H9 (cell line): ENCODE measurements around the gene ARHGEF10L. TPM values are rescaled to one million over a fixed set of nuclear protein-coding genes. Genes with fewer than 3 reads are reported as not detected.

Experiments used
- DNase-seq: peaks from one replicate; pipeline ENCODE4 v3.0.0-alpha.2; 2017
- H2AFZ ChIP-seq: one replicate; pipeline ENCODE4 v1.6.1; 2013; ENCODE audit warnings: mild to moderate bottlenecking, low read length, control low read depth, moderate library complexity
- H2AK5ac ChIP-seq: 2 replicates; pipeline ENCODE4 v1.6.1; 2013; ENCODE audit warnings: low read length, control low read depth, mixed read lengths; ENCODE audit not compliant: insufficient read length
- H2BK120ac ChIP-seq: one replicate; pipeline ENCODE4 v1.6.1; 2013; ENCODE audit warnings: low read depth, mild to moderate bottlenecking, low read length, control low read depth, inconsistent platforms; ENCODE audit not compliant: poor library complexity, severe bottlenecking
- H2BK12ac ChIP-seq: 2 replicates; pipeline ENCODE4 v1.6.1; 2013; ENCODE audit warnings: low read length, control low read depth, mixed read lengths, low read depth; ENCODE audit not compliant: insufficient read length
- H2BK15ac ChIP-seq: 2 replicates; pipeline ENCODE4 v1.6.1; 2013; ENCODE audit warnings: low read depth, low read length, control low read depth
- H2BK20ac ChIP-seq: one replicate; pipeline ENCODE4 v1.6.1; 2013; ENCODE audit warnings: low read depth, mild to moderate bottlenecking, low read length, control low read depth, inconsistent platforms; ENCODE audit not compliant: poor library complexity, severe bottlenecking
- H2BK5ac ChIP-seq: 2 replicates; pipeline ENCODE4 v1.6.1; 2013; ENCODE audit warnings: low read length, control low read depth, mixed read lengths; ENCODE audit not compliant: insufficient read length
- H3K14ac ChIP-seq: 2 replicates; pipeline ENCODE4 v1.6.1; 2013; ENCODE audit warnings: low read length, control low read depth; ENCODE audit not compliant: insufficient read depth
- H3K18ac ChIP-seq: 2 replicates; pipeline ENCODE4 v1.6.1; 2013; ENCODE audit warnings: low read depth, mild to moderate bottlenecking, mixed read lengths, low read length, control low read depth; ENCODE audit not compliant: insufficient read length
- H3K23ac ChIP-seq: 2 replicates; pipeline ENCODE4 v1.6.1; 2013; ENCODE audit warnings: low read length, control low read depth, mixed read lengths, low read depth; ENCODE audit not compliant: insufficient read length
- H3K23me2 ChIP-seq: 2 replicates; pipeline ENCODE4 v1.6.1; 2013; ENCODE audit warnings: low read depth, mild to moderate bottlenecking, mixed read lengths, low read length, control low read depth; ENCODE audit not compliant: insufficient read length, poor library complexity, severe bottlenecking
- H3K27ac ChIP-seq: 2 replicates; pipeline ENCODE4 v1.5.1; 2013; ENCODE audit warnings: low read length, control low read depth, mixed read lengths, low read depth; ENCODE audit not compliant: insufficient read length
- H3K27me3 ChIP-seq: 2 replicates; pipeline ENCODE4 v1.6.1; 2013; ENCODE audit warnings: low read length, control low read depth, inconsistent platforms; ENCODE audit not compliant: insufficient read depth
- H3K4ac ChIP-seq: 2 replicates; pipeline ENCODE4 v1.6.1; 2013; ENCODE audit warnings: low read depth, mild to moderate bottlenecking, control low read depth, inconsistent platforms, low read length, moderate library complexity
- H3K4me1 ChIP-seq: 2 replicates; pipeline ENCODE4 v1.6.1; 2013; ENCODE audit warnings: low read length, control low read depth, inconsistent platforms; ENCODE audit not compliant: insufficient read depth
- H3K4me2 ChIP-seq: 2 replicates; pipeline ENCODE4 v1.6.1; 2013; ENCODE audit warnings: low read length, control low read depth, mixed read lengths; ENCODE audit not compliant: insufficient read length, insufficient read depth
- H3K56ac ChIP-seq: 2 replicates; pipeline ENCODE4 v1.6.1; 2013; ENCODE audit warnings: low read depth, mild to moderate bottlenecking, mixed read lengths, low read length, control low read depth; ENCODE audit not compliant: insufficient read length
- H3K79me1 ChIP-seq: 2 replicates; pipeline ENCODE4 v1.6.1; 2013; ENCODE audit warnings: low read depth, mild to moderate bottlenecking, moderate library complexity, low read length, control low read depth, inconsistent platforms; ENCODE audit not compliant: insufficient read depth, poor library complexity, severe bottlenecking
- H3K79me2 ChIP-seq: 2 replicates; pipeline ENCODE4 v1.6.1; 2013; ENCODE audit warnings: low read length, control low read depth, inconsistent platforms; ENCODE audit not compliant: insufficient read depth
- H3K9ac ChIP-seq: 2 replicates; pipeline ENCODE4 v1.6.1; 2013; ENCODE audit warnings: low read length, control low read depth, mixed read lengths; ENCODE audit not compliant: insufficient read length; ENCODE audit errors: extremely low read depth
- H3K9me3 ChIP-seq: one replicate; pipeline ENCODE4 v1.6.1; 2013; ENCODE audit warnings: low read depth, low read length, inconsistent platforms; ENCODE audit not compliant: control insufficient read depth
- H3T11ph ChIP-seq: one replicate; pipeline ENCODE4 v1.6.1; 2013; ENCODE audit warnings: mild to moderate bottlenecking, low read length, control low read depth, inconsistent platforms
- H4K20me1 ChIP-seq: one replicate; pipeline ENCODE4 v1.6.1; 2013; ENCODE audit not compliant: control insufficient read depth, insufficient read length, insufficient read depth
- H4K5ac ChIP-seq: 2 replicates; pipeline ENCODE4 v1.6.1; 2013; ENCODE audit warnings: low read depth, mild to moderate bottlenecking, mixed read lengths, low read length, control low read depth; ENCODE audit not compliant: insufficient read length
- H4K8ac ChIP-seq: replicated peaks from 2 replicates; pipeline ENCODE4 v1.6.1; 2013; ENCODE audit warnings: low read length, control low read depth, mixed read lengths, low read depth; ENCODE audit not compliant: insufficient read length
- H4K91ac ChIP-seq: 2 replicates; pipeline ENCODE4 v1.6.1; 2013; ENCODE audit warnings: low read depth, mild to moderate bottlenecking, moderate library complexity, mixed read lengths, low read length, control low read depth; ENCODE audit not compliant: insufficient read length
- H3K27ac Mint-ChIP-seq, 3 experiments: 2 replicates in 2 of 3; 3 replicates in 1 of 3; pipeline ENCODE4 v1.8.0; 2020 to 2021; ENCODE audit warnings: mixed read lengths in 3 of 3, mild to moderate bottlenecking in 1 of 3, moderate library complexity in 1 of 3
- H3K27me3 Mint-ChIP-seq: 2 replicates; pipeline ENCODE4 v1.8.0; 2021; ENCODE audit warnings: low read depth, mild to moderate bottlenecking, moderate library complexity, mixed read lengths
- H3K36me3 Mint-ChIP-seq, 3 experiments: 2 replicates in 2 of 3; 3 replicates in 1 of 3; pipeline ENCODE4 v1.8.0; 2020 to 2021; ENCODE audit warnings: low read depth in 3 of 3, mixed read lengths in 3 of 3; ENCODE audit not compliant: insufficient read depth in 1 of 3
- H3K4me1 Mint-ChIP-seq, 2 experiments: 2 replicates each; pipeline ENCODE4 v1.8.0; 2020; ENCODE audit warnings: mixed read lengths in 2 of 2
- H3K4me3 Mint-ChIP-seq, 2 experiments: 2 replicates in 1 of 2; 3 replicates in 1 of 2; pipeline ENCODE4 v1.8.0; 2020 to 2021; ENCODE audit warnings: mild to moderate bottlenecking in 2 of 2, mixed read lengths in 2 of 2, moderate library complexity in 1 of 2
- H3K9me3 Mint-ChIP-seq, 2 experiments: 2 replicates in 1 of 2; 3 replicates in 1 of 2; pipeline ENCODE4 v1.8.0; 2020; ENCODE audit warnings: mild to moderate bottlenecking in 2 of 2, mixed read lengths in 2 of 2, moderate library complexity in 1 of 2
- CTCF ChIP-seq: fragments of 200-600 bp; sonication (generic); conservative IDR thresholded peaks from 3 replicates; pipeline ENCODE4 v1.8.0; 2021; ENCODE audit warnings: antibody characterized with exemption, mild to moderate bottlenecking
- WGBS: extraction: QIAGEN DNeasy Blood & Tissue Kit; methylation state at CpG from one replicate; pipeline ENCODE4 v1.1.7; 2013; ENCODE audit warnings: missing lambda C conversion rate, low lambda C conversion rate, mixed read lengths; ENCODE audit not compliant: insufficient read length; ENCODE audit errors: extremely low coverage; 5-methylcytosine and 5-hydroxymethylcytosine counted together
- total RNA-seq: library from RNA; stranded (reverse); gene quantifications from 2 replicates; pipeline ENCODE4 v1.2.1, GENCODE V29; 2021

ARHGEF10L gene
- total RNA-seq, 1 experiment from 2014 or later, result 20.2 TPM

DNA sequence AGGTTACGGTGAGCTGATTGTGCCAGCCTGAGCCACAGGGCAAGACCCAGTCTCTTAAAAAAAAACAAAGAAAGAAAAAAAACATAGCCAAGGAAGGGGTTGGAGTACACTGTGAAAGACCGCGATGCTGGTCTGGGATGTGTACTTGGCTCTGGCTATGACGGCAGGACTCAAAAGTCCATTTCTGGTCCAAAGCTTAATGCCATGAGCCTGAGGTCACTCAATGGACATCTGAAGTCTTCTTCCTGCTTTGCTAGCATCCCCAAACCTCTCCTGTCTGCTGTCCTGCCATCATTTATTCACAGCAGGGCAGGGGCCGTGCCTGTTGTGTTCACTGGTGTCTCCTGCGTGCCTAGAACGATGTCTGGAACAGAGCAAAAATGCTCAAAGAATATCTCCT lies 1.5 kb upstream of the ARHGEF10L start:
- H3K4me1 Mint-ChIP-seq, result peaks cover 39 to 52% of the 10 kb centered on the region in 2 experiments
- Histone ChIP-seq H3K23ac (no peak overlapping the region), H4K8ac (no peak overlapping the region), H3K9ac (no peak overlapping the region), H2AFZ (no peak overlapping the region), H3K18ac (no peak overlapping the region), H3K23me2 (peaks cover 11% of the 10 kb centered on the region), H4K5ac (no peak overlapping the region), H3K27me3 (no peaks in the 10 kb centered on the region), H3K14ac (no peak overlapping the region), H2BK20ac (no peak overlapping the region), H3K4ac (no peak overlapping the region; the same call in 1 of the 2 replicates), H3K4me1 (peaks cover 8% of the 10 kb centered on the region; the same call in 1 of the 2 replicates), H3K9me3 (no peaks in the 10 kb centered on the region), H3K56ac (no peak overlapping the region), H2AK5ac (no peak overlapping the region), H2BK12ac (peak overlapping the region; percentile 12), H3T11ph (no peak overlapping the region), H2BK120ac (no peak overlapping the region), H2BK5ac (no peak overlapping the region), H3K27ac (no peak overlapping the region), H3K4me2 (no peak overlapping the region), H2BK15ac (no peak overlapping the region), H4K91ac (no peak overlapping the region), H3K79me2 (peaks cover 6% of the 10 kb centered on the region; the same call in 1 of the 2 replicates), H4K20me1 (no peaks in the 10 kb centered on the region), H3K79me1 (no peaks in the 10 kb centered on the region)
- H3K4me3 Mint-ChIP-seq, result 0 out of 5 replicates have a peak overlapping the region, but pooled peaks of 1 of the 2 experiments have one; percentile 85
- H3K27ac Mint-ChIP-seq, result peak overlapping the region; percentile 26 to 89 (median 72); a peak in 5 of 7 replicates
- DNase-seq, result no peak
- H3K36me3 Mint-ChIP-seq, result no peaks in the 10 kb centered on the region; a peak in 2 of 7 replicates
- H3K9me3 Mint-ChIP-seq, result peaks cover 2 to 3% of the 10 kb centered on the region in 2 experiments; a peak in 3 of 5 replicates
- WGBS, result no CpG with 5 or more reads among the region's 7 CpGs
- TF ChIP-seq CTCF, result no peak
- no peaks in the 10 kb centered on the region for H3K27me3 Mint-ChIP-seq
